Measurements from ENCODE around the gene SYTL1.

The SYTL1 gene

DNA sequence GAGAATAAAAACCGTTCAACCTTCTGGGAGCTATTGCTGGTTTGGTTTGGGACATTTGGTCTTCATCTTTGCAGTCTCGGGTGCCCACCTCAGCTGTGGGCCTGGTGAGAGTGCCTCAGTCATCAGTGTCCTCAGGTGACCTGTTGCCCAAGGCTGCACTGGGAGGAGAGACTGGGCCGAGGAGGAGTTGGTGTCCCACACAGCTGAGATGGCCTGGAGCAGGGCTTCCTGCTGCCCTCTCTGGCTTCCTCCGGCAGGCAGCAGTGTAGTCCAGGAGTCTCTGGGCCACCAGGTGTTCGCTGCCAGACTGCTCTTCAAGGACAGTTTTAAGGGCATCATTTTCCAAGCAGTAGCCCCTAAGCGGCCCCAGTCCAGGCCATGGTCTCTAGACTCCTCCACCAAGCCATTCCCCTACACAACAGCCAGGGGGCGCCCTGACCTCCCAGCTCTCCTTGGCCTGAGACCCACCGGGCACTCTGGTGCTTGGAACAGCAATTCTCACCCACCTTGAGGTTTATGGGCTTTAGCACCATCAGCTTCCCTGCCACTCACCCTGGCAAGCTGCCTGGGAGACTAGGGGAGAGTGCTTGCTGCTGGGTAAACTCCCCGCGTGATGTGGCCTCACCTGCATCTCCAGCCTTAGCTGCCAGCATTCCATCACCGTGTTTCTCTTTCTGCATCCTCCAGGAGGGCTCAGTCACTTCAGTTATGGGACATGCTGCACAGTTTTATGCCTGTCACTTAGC lies 9.1 kb upstream of the SYTL1 start:
- no peak for DNase-seq (ENCODE audit: low read depth, low spot score)
- no peak overlapping the region for H3K9ac ChIP-seq (ENCODE audit: insufficient read length, low read depth)
- no peaks in the 10 kb centered on the region for H3K27me3 ChIP-seq (ENCODE audit: insufficient read depth, insufficient read length)
- peaks cover 86% of the 10 kb centered on the region for H3K36me3 ChIP-seq (ENCODE audit: insufficient read depth, insufficient read length, low read length)
- H3K9me3 ChIP-seq (ENCODE audit: insufficient read depth, low read length): no peaks in the 10 kb centered on the region
- H3K4me1 ChIP-seq (ENCODE audit: insufficient read depth, insufficient read length): peaks cover 4% of the 10 kb centered on the region
- no peak overlapping the region for H3K4me3 ChIP-seq (ENCODE audit: insufficient read length, low read depth)
- TF ChIP-seq SUZ12 (IDR thresholded peaks at IDR 0.05; ENCODE audit: extremely low read depth, insufficient read depth, insufficient read length) (no peak), YY1 (IDR thresholded peaks at IDR 0.05; ENCODE audit: insufficient read depth, insufficient read length) (no peak), ZNF274 (IDR thresholded peaks at IDR 0.05; ENCODE audit: low read depth, low read length) (no peak)

GRCh38 chr1:27333717-27334279 lies 8.0 kb upstream of the SYTL1 start:
- no peak overlapping the region for H3K9ac ChIP-seq (ENCODE audit: insufficient read length, low read depth)
- peaks cover 7% of the 10 kb centered on the region for H3K4me1 ChIP-seq (ENCODE audit: insufficient read depth, insufficient read length)
- H3K4me3 ChIP-seq (ENCODE audit: insufficient read length, low read depth): no peak overlapping the region
- DNase-seq (ENCODE audit: low read depth, low spot score): no peak
- peaks cover 76% of the 10 kb centered on the region for H3K36me3 ChIP-seq (ENCODE audit: insufficient read depth, insufficient read length, low read length)
- H3K9me3 ChIP-seq (ENCODE audit: insufficient read depth, low read length): no peaks in the 10 kb centered on the region
- TF ChIP-seq SUZ12 (IDR thresholded peaks at IDR 0.05; ENCODE audit: extremely low read depth, insufficient read depth, insufficient read length) (no peak), ZNF274 (IDR thresholded peaks at IDR 0.05; ENCODE audit: low read depth, low read length) (no peak), YY1 (IDR thresholded peaks at IDR 0.05; ENCODE audit: insufficient read depth, insufficient read length) (no peak)
- no peaks in the 10 kb centered on the region for H3K27me3 ChIP-seq (ENCODE audit: insufficient read depth, insufficient read length)

- no peaks in the 10 kb centered on the region for H3K27me3 ChIP-seq (ENCODE audit: insufficient read depth, insufficient read length)
- no peak overlapping the region for H3K9ac ChIP-seq (ENCODE audit: insufficient read length, low read depth)
- H3K9me3 ChIP-seq (ENCODE audit: insufficient read depth, low read length): no peaks in the 10 kb centered on the region
- H3K4me1 ChIP-seq (ENCODE audit: insufficient read depth, insufficient read length): peaks cover 13% of the 10 kb centered on the region
- peaks cover 61% of the 10 kb centered on the region for H3K36me3 ChIP-seq (ENCODE audit: insufficient read depth, insufficient read length, low read length)
- no peak for TF ChIP-seq ZNF274 (IDR thresholded peaks at IDR 0.05; ENCODE audit: low read depth, low read length)
- no peak for DNase-seq (ENCODE audit: low read depth, low spot score)
- no peak overlapping the region for H3K4me3 ChIP-seq (ENCODE audit: insufficient read length, low read depth)
These were observed 6.1 kb upstream of the SYTL1 start for GRCh38 chr1:27335506-27336422.

GRCh38 chr1:27336756-27337155 lies 5.1 kb upstream of the SYTL1 start:
- Histone ChIP-seq H3K4me1 (ENCODE audit: insufficient read depth, insufficient read length) (peaks cover 19% of the 10 kb centered on the region), H3K4me3 (ENCODE audit: insufficient read length, low read depth) (no peak overlapping the region), H3K36me3 (ENCODE audit: insufficient read depth, insufficient read length, low read length) (peaks cover 52% of the 10 kb centered on the region), H3K27me3 (ENCODE audit: insufficient read depth, insufficient read length) (no peaks in the 10 kb centered on the region), H3K9ac (ENCODE audit: insufficient read length, low read depth) (no peak overlapping the region), H3K9me3 (ENCODE audit: insufficient read depth, low read length) (no peaks in the 10 kb centered on the region)
- TF ChIP-seq SUZ12 (IDR thresholded peaks at IDR 0.05; ENCODE audit: extremely low read depth, insufficient read depth, insufficient read length) (no peak), YY1 (IDR thresholded peaks at IDR 0.05; ENCODE audit: insufficient read depth, insufficient read length) (no peak), ZNF274 (IDR thresholded peaks at IDR 0.05; ENCODE audit: low read depth, low read length) (no peak)
- DNase-seq (ENCODE audit: low read depth, low spot score): no peak

GRCh38 chr1:27338751-27339150 lies 3.1 kb upstream of the SYTL1 start:
- no peaks in the 10 kb centered on the region for H3K9me3 ChIP-seq (ENCODE audit: insufficient read depth, low read length)
- H3K4me3 ChIP-seq (ENCODE audit: insufficient read length, low read depth): no peak overlapping the region
- peak overlapping the region; percentile 51 for H3K9ac ChIP-seq (ENCODE audit: insufficient read length, low read depth)
- no peaks in the 10 kb centered on the region for H3K27me3 ChIP-seq (ENCODE audit: insufficient read depth, insufficient read length)
- H3K4me1 ChIP-seq (ENCODE audit: insufficient read depth, insufficient read length): peaks cover 31% of the 10 kb centered on the region
- peaks cover 35% of the 10 kb centered on the region for H3K36me3 ChIP-seq (ENCODE audit: insufficient read depth, insufficient read length, low read length)
- TF ChIP-seq SUZ12 (IDR thresholded peaks at IDR 0.05; ENCODE audit: extremely low read depth, insufficient read depth, insufficient read length) (no peak), YY1 (IDR thresholded peaks at IDR 0.05; ENCODE audit: insufficient read depth, insufficient read length) (no peak), ZNF274 (IDR thresholded peaks at IDR 0.05; ENCODE audit: low read depth, low read length) (no peak)
- DNase-seq (ENCODE audit: low read depth, low spot score): no peak

DNA sequence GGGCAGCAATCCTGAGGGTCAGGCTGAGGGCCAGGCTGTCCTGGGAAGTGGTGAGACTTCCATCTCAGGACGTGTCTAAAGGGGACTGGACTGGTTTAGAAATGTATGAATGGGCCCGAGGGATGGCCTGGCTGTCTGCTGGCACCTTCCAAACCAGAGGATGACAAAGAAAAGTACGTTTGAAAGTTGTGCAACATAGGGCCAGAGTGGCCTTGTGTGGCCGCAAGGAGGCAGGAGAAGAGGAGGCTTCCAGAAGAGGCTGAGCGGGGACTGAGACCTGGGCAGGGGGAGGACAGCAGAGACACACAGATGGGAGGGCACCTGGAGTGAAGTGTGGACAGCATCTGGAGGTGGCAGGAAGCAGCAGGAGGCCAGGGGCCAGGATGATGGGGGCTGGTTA lies 2.6 kb upstream of the SYTL1 start:
- TF ChIP-seq YY1 (IDR thresholded peaks at IDR 0.05; ENCODE audit: insufficient read depth, insufficient read length) (no peak), SUZ12 (IDR thresholded peaks at IDR 0.05; ENCODE audit: extremely low read depth, insufficient read depth, insufficient read length) (no peak), ZNF274 (IDR thresholded peaks at IDR 0.05; ENCODE audit: low read depth, low read length) (no peak)
- peaks cover 31% of the 10 kb centered on the region for H3K4me1 ChIP-seq (ENCODE audit: insufficient read depth, insufficient read length)
- H3K27me3 ChIP-seq (ENCODE audit: insufficient read depth, insufficient read length): no peaks in the 10 kb centered on the region
- DNase-seq (ENCODE audit: low read depth, low spot score): no peak
- H3K9ac ChIP-seq (ENCODE audit: insufficient read length, low read depth): peak overlapping the region; percentile 51
- no peaks in the 10 kb centered on the region for H3K9me3 ChIP-seq (ENCODE audit: insufficient read depth, low read length)
- peaks cover 30% of the 10 kb centered on the region for H3K36me3 ChIP-seq (ENCODE audit: insufficient read depth, insufficient read length, low read length)
- H3K4me3 ChIP-seq (ENCODE audit: insufficient read length, low read depth): no peak overlapping the region

DNA sequence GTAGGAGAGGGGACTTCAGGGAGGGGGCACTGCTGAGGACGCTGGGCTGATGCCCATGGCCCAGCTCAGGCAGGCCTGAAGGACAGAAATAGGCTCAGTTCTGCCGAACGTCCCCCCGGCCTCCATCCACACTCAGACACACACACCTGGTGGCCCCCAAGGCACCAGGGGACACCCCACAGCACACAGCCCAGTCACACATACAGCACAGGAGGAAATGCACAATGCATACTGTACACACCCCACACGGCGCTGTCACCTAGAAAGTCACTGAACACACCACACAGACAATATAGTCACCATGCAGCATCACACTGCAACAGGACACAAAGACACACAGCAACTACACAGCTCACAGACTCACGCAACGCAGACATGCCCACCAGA lies 562 bp downstream of the SYTL1 start:
- DNase-seq (ENCODE audit: low read depth, low spot score): no peak
- H3K4me3 ChIP-seq (ENCODE audit: insufficient read length, low read depth): peak overlapping the region; percentile 29

More for the DNA sequence above, 562 bp downstream of the SYTL1 start:
- peak overlapping the region; percentile 68 for H3K9ac ChIP-seq (ENCODE audit: insufficient read length, low read depth)
- H3K9me3 ChIP-seq (ENCODE audit: insufficient read depth, low read length): no peaks in the 10 kb centered on the region
- H3K4me1 ChIP-seq (ENCODE audit: insufficient read depth, insufficient read length): peaks cover 36% of the 10 kb centered on the region
- H3K36me3 ChIP-seq (ENCODE audit: insufficient read depth, insufficient read length, low read length): peaks cover 29% of the 10 kb centered on the region
- TF ChIP-seq ZNF274 (IDR thresholded peaks at IDR 0.05; ENCODE audit: low read depth, low read length) (no peak), YY1 (IDR thresholded peaks at IDR 0.05; ENCODE audit: insufficient read depth, insufficient read length) (no peak)
- no peaks in the 10 kb centered on the region for H3K27me3 ChIP-seq (ENCODE audit: insufficient read depth, insufficient read length)

All from NT2/D1 (cell line).